Activated gamma-delta T cell treated with anti-CD3 and anti-CD28 coated beads, Interleukin-2, amount 50 U/mL, for 16 hours (primary cell): ENCODE results near the gene CCL23.
A peak's percentile ranks its signal among the peaks of the same experiment; 100 is the strongest.
"Not testable (repeated sequence)": the region's sequence is repeated elsewhere in the genome, so short reads cannot be mapped to it uniquely, and the experiment has no call there.

Source experiments
- DNase-seq: peaks from one replicate; pipeline ENCODE4 v3.0.0-alpha.2; 2020; ENCODE audit warnings: low read depth

CCL23 gene

DNA sequence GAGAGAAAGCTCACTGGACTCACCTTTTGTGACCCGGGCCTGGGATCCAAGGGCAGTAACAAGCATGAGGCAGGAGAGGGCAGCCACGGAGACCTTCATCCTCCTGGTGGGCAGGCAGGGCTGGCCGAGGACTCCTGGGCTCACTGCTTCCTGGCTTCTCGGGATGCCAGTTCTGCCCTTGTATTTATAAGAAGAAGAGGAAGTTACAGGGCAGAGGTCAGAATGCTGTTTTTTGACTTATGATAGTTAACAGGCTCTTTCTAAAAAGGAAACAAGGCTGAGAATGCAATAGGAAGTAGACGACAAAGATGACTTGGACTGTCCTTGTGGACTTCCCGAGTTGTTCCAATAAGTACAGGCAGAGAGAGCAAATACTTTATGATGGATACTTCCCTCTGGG, at the start of gene CCL23:
CCL23 (minus strand) TSS at position 174 of the 400 bp plus-strand sequence; CDS start at position 99, 75 bp downstream.
- no peak for DNase-seq

- peak; percentile 25 for DNase-seq
Observed at GRCh38 chr17:36066365-36066985, 48.7 kb upstream of the CCL23 start.

DNA sequence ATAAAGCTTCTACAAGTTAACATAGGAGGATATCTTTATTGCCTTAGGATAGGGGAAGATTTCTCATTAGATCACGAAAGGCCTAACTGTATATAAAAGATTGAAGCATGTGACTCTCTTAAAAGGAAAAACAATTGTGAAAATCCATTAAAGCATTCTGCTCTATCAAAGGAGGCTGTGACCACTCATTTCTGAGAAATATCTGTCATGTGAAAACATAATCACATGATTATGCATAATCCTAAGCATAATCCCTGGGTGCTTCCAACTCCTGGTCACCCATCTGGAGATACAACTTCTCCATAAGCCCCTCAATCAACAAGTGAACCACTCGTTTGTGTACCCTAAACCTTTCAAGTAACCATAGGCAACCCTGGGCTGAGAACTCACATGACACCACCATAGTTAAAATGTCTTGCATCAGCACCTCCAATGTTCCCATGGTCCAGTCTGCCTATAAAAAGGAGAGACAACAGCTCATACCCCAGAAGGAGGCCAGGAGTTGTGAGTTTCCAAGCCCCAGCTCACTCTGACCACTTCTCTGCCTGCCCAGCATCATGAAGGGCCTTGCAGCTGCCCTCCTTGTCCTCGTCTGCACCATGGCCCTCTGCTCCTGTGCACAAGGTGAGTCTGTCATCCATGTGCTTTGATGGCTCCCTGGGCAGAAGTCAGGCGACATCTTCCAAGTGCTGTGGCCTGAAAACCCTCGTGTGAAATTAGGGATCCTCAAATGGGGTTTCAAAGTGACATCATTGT, 46.2 kb upstream of the CCL23 start, which contains the start of gene CCL18:
CCL18 (plus strand) TSS at position 487 of the 756 bp plus-strand sequence; CDS start at position 558, 71 bp downstream.
- no peak for DNase-seq

DNA sequence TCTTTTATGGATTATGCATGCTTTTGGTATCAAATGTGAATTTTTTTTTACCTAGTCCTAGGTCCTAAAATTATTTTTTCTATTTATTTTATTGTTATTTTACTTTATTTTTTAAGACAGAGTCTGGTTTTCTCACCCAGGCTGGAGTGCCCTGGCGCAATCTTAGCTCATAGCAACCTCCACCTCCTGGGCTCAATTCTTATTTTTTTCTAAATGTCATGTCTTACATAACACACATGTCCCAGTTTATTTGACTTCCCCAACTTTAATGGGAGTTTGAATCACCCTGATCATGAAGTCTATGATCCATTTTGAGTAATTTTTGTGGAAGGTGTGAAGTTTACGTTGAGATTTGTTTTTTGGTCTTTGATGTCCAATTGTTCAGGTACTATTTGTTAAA, 43.0 kb upstream of the CCL23 start:
- no peak for DNase-seq

DNA sequence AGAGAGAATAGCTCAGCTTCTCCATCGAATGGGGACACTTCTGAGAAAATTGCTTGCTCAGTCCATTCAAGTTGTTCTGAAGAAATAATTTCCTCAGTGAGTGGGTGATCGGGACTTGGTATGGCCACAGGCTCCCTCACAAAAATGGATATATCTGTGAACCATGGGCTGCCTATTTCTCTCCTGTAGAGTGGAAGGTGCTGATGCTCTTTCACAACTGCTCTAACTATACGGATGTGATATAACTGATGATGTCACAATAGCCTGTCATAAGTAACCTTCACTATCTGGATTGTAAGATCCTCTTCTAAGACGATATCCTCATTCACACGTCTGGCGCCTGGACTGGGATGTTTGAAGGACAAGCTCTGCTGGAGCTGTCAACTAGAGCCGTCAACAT, 41.6 kb upstream of the CCL23 start:
- DNase-seq, result no peak

- no peak for DNase-seq
Observed at GRCh38 chr17:36057911-36058310, 40.1 kb upstream of the CCL23 start.

DNA sequence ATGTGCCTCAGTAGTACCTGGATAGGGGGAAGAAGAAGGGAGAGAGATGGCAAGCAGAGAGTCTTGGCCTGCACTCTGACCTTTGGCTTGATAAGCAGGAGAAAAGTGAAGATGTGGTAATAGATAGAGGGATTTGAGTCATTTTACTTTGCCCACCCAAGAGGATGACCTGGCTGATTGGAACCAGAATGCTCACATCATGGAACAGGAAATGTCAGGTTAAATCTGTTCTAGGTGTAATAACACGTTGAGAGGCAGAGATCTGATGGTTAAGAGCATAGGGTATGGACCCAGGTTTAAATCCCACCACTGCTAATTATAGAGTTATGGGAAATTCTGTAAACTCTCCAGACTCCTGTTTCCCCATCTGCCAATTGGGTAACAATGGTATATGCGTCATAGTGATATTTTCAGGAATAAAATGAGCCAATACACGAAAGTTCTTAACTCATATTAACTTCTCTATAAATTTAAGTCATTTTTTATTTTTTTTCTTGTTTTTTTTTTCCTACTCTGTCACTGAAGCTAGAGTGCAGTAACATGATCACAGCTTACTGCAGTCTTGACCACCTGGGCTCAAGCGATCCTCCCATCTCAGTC, 38.2 kb upstream of the CCL23 start:
- no peak for DNase-seq

- DNase-seq, result no peak
Observed at GRCh38 chr17:36055171-36055570, 37.4 kb upstream of the CCL23 start.

GRCh38 chr17:36049643-36050042, 31.9 kb upstream of the CCL23 start:
- no peak for DNase-seq

GRCh38 chr17:36048066-36048465, 30.3 kb upstream of the CCL23 start:
- no peak for DNase-seq

GRCh38 chr17:36036235-36036634, 18.5 kb upstream of the CCL23 start:
- no peak for DNase-seq

GRCh38 chr17:36034127-36034526, 16.4 kb upstream of the CCL23 start:
- DNase-seq, result no peak

DNA sequence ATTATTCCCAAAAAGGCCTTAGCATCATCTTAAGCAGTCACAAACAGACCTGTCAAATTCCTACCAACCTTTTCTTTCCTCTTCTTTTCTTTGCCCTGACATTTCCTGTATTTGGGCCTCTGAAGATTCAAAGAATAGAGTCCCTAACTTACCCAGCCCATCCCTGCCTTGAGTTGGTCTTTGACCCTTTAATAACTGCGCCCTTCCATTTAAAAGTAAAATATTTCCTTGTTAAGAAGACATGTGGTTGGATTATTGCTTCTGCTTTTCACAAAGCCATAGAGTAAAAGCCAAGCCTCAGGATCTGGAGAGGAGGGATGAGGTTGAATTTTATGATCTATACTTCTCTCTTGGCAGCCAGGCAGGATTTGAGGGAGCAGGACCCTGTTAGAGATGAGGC, 13.2 kb upstream of the CCL23 start:
- no peak for DNase-seq

DNA sequence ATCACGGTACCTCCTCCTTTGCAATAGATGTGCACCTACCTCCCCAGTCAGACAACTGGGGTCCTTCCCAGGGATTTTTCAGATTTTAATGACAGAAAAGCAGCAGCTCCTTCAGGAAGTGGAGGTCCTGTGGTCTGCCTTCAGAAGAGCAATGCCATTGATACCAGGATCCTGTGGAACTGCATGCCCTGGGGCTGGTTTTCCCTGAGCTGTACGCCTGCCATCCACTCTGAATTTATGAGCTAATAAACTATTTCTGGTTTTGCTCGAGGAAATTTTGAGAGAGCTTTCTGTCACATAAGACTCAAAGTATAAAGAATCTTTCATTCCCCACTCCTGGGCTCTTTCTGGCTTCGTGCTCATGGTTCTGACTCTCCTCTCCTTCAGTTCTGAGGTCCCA, 10.0 kb upstream of the CCL23 start:
- no peak for DNase-seq

DNA sequence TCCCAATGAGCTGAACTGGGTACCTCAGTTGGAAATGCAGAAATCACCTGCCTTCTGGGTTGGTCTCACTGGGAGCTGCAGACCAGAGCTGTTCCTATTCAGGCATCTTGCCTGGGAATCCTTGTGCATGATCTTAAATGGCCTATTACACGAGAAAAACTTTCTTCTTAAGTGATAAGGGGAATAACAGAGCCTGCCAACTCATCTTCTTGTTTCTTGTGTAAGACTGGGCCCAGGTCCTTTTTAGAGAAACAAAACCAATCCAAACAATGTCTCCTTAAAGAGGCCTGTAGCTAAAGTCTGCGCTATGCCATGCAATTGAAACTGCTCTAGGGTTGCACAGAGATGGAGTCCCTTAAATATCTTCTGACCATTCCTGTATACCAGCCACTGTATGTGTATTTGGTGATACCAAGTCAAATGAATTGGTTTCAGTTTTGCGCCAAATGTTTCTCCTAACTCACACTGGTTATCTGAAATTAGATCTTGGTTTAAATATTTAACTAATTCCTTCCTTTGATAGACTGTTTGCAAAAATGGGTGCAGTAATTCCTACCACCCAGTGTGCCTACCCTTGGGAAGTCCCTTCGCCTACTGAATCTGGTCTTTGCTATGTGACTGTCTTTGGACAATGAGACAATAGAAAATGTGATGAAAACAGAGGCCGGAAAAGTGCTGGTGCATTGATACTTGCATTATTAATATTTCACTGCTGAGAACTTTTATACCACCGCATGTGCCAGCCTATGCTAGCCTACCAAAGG, 6.5 kb upstream of the CCL23 start:
- no peak for DNase-seq

DNA sequence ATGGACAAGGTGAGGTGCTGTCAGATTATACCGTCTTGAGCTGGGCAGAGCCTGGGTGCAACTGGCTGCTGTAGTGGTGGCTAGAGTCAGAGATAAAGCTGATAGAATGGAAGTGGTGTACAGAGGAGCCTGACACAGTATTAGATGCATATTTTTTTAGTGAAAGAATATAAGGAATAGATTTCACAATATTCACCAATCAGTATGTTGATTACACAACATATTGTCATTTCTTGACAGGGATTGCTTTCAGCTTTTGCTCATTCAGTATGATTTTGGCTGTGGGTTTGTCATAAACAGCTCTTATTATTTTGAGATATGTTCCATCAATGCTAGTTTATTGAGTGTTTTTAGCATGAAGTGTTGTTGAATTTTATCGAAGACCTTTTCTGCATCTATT, 1.7 kb upstream of the CCL23 start:
- no peak for DNase-seq

DNA sequence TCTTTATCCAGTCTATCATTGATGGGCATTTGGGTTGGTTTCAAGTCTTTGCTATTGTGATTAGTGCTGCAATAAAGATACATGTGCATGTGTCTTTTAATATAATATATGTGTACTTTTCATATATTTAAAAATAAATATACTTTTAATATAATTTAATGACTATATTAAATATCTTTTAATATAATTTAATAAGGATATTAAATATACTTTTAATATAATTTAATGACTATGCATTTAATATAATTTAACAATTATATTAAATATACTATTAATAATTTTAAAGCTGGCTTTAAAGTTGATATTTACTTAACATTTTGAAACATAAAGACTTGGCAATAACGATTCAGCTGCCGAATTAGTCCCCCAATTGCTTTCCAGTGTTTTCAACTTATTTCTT, 1.2 kb downstream of the CCL23 start:
- DNase-seq, result no peak

GRCh38 chr17:36015895-36016294, 1.9 kb downstream of the CCL23 start:
- not testable (repeated sequence) for DNase-seq

GRCh38 chr17:36014946-36015345, 2.8 kb downstream of the CCL23 start:
- DNase-seq, result no peak

- DNase-seq, result no peak
Observed at GRCh38 chr17:36011201-36011600, 6.6 kb downstream of the CCL23 start.

- DNase-seq, result no peak
Observed at GRCh38 chr17:36008998-36009665, 8.6 kb downstream of the CCL23 start.

- DNase-seq, result no peak
Observed at GRCh38 chr17:36004594-36005108, 13.1 kb downstream of the CCL23 start.
